Spinal cord (tissue), 10 donors: ENCODE data around the gene EPB42. TPM values are rescaled to one million over a fixed set of nuclear protein-coding genes. Genes with fewer than 3 reads are reported as not detected.
"Not testable (repeated sequence)": the region's sequence is repeated elsewhere in the genome, so short reads cannot be mapped to it uniquely, and the experiment has no call there.

Source experiments
- DNase-seq, 6 donors: peaks; one replicate each; pipeline versions ENCODE4 v3.0.0 to v3.0.0-alpha.2; 2013 to 2015; ENCODE audit warnings: low spot score in 6 of 6, low read depth in 4 of 6
- H3K27ac ChIP-seq: one replicate; pipeline ENCODE4 v1.5.1; 2013; ENCODE audit warnings: low read depth, low read length, control low read depth
- H3K27me3 ChIP-seq: one replicate; pipeline ENCODE4 v1.6.1; 2013; ENCODE audit warnings: low read length; ENCODE audit not compliant: control insufficient read depth, insufficient read depth
- H3K36me3 ChIP-seq: one replicate; pipeline ENCODE4 v1.6.1; 2013; ENCODE audit warnings: low read length; ENCODE audit not compliant: control insufficient read depth, insufficient read depth
- H3K4me1 ChIP-seq: one replicate; pipeline ENCODE4 v1.6.1; 2013; ENCODE audit warnings: low read length; ENCODE audit not compliant: control insufficient read depth, insufficient read depth
- H3K4me3 ChIP-seq: one replicate; pipeline ENCODE4 v1.5.1; 2013; ENCODE audit warnings: low read depth, low read length, control low read depth
- H3K9me3 ChIP-seq: one replicate; pipeline ENCODE4 v1.6.1; 2013; ENCODE audit warnings: low read length; ENCODE audit not compliant: control insufficient read depth, insufficient read depth
- WGBS: methylation state at CpG from one replicate; pipeline ENCODE4 v1.1.5; 2013; ENCODE audit warnings: missing lambda C conversion rate; ENCODE audit not compliant: insufficient coverage; 5-methylcytosine and 5-hydroxymethylcytosine counted together
- polyA plus RNA-seq, 2 donors: library from polyadenylated mRNA; unstranded; fragments of 120-200 nt; gene quantifications; one replicate each; pipeline ENCODE4 v1.2.1, GENCODE V29; 2013; ENCODE audit not compliant: insufficient read length in 2 of 2
- total RNA-seq, 2 donors: library from RNA; depleted of rRNA in 1 of 2; stranded (reverse); fragments of 120-200 nt in 1 of 2; fragments of >200 nt in 1 of 2; gene quantifications; one replicate each; pipeline versions ENCODE4 v1.2.3 to v1.2.4, GENCODE V29; 2013 to 2014
- donor health status: healthy.

Gene EPB42
- total and polyA plus RNA-seq, 4 donors, result 1.2 to 9.5 (median 3.4) TPM

GRCh38 chr15:43229977-43230376 is 9.2 kb upstream of the EPB42 start:
- Histone ChIP-seq H3K4me1 (peaks cover 5% of the 10 kb centered on the region), H3K27ac (no peak overlapping the region), H3K27me3 (peaks cover 2% of the 10 kb centered on the region), H3K9me3 (no peaks in the 10 kb centered on the region), H3K36me3 (no peaks in the 10 kb centered on the region), H3K4me3 (no peak overlapping the region)
- DNase-seq, result peak in 3 of 6 donors; percentile 15 to 70 (median 17)
- 49% methylated on average over 3 of the region's 5 CpGs for WGBS

- DNase-seq, result no peak
- Histone ChIP-seq H3K27me3 (no peaks in the 10 kb centered on the region), H3K9me3 (no peaks in the 10 kb centered on the region), H3K27ac (no peak overlapping the region), H3K4me1 (peaks cover 5% of the 10 kb centered on the region), H3K36me3 (no peaks in the 10 kb centered on the region), H3K4me3 (no peak overlapping the region)
- 96% methylated on average over 56 of the region's 57 CpGs for WGBS
These were observed 5.9 kb upstream of the EPB42 start for GRCh38 chr15:43226436-43227305.

GRCh38 chr15:43225950-43226255 is 5.1 kb upstream of the EPB42 start:
- not testable (repeated sequence) for H3K27ac ChIP-seq, DNase-seq, H3K9me3 ChIP-seq, H3K4me3 ChIP-seq, H3K36me3 ChIP-seq, H3K4me1 ChIP-seq, H3K27me3 ChIP-seq
- 95% methylated on average over 11 of the region's 12 CpGs for WGBS

- no peaks in the 10 kb centered on the region for H3K27me3 ChIP-seq
- DNase-seq, result peak; percentile 8 to 75 (median 42)
- no peak overlapping the region for H3K27ac ChIP-seq
- H3K36me3 ChIP-seq, result no peaks in the 10 kb centered on the region
- no peaks in the 10 kb centered on the region for H3K9me3 ChIP-seq
- H3K4me3 ChIP-seq, result no peak overlapping the region
- peaks cover 5% of the 10 kb centered on the region for H3K4me1 ChIP-seq
- 52% methylated on average over 15 of the region's 16 CpGs for WGBS
These were observed 4.6 kb upstream of the EPB42 start for GRCh38 chr15:43225201-43225949.

GRCh38 chr15:43221422-43221821 is 604 bp upstream of the EPB42 start:
- Histone ChIP-seq H3K27ac (no peak overlapping the region), H3K9me3 (no peaks in the 10 kb centered on the region), H3K27me3 (no peaks in the 10 kb centered on the region), H3K4me1 (no peaks in the 10 kb centered on the region), H3K36me3 (no peaks in the 10 kb centered on the region), H3K4me3 (no peak overlapping the region)
- no peak for DNase-seq
- no CpG with 5 or more reads among the region's 1 CpG for WGBS

GRCh38 chr15:43219929-43220928 is 589 bp downstream of the EPB42 start:
- WGBS, result 85% methylated on average over 15 of the region's 16 CpGs

GRCh38 chr15:43218908-43219706 is 1.7 kb downstream of the EPB42 start:
- DNase-seq, result peak in 1 of 6 donors; percentile 3
- no peak overlapping the region for H3K4me3 ChIP-seq
- H3K4me1 ChIP-seq, result no peaks in the 10 kb centered on the region
- H3K36me3 ChIP-seq, result no peaks in the 10 kb centered on the region
- WGBS, result 43% methylated on average over 8 of the region's 13 CpGs
- H3K9me3 ChIP-seq, result no peaks in the 10 kb centered on the region
- no peak overlapping the region for H3K27ac ChIP-seq
- H3K27me3 ChIP-seq, result no peaks in the 10 kb centered on the region

More at GRCh38 chr15:43219929-43220928, 589 bp downstream of the EPB42 start:
- Histone ChIP-seq H3K9me3 (no peaks in the 10 kb centered on the region), H3K4me3 (no peak overlapping the region), H3K4me1 (no peaks in the 10 kb centered on the region), H3K36me3 (no peaks in the 10 kb centered on the region), H3K27me3 (no peaks in the 10 kb centered on the region), H3K27ac (no peak overlapping the region)
- DNase-seq, result no peak

- 88% methylated on average over 3 of the region's 7 CpGs for WGBS
- Histone ChIP-seq H3K27ac (no peak overlapping the region), H3K36me3 (no peaks in the 10 kb centered on the region), H3K27me3 (no peaks in the 10 kb centered on the region), H3K4me3 (no peak overlapping the region), H3K4me1 (no peaks in the 10 kb centered on the region), H3K9me3 (no peaks in the 10 kb centered on the region)
- DNase-seq, result no peak
These were observed 4.9 kb downstream of the EPB42 start for GRCh38 chr15:43215961-43216360.
